HG03442 (cell line): Measurements from ENCODE around the gene SLC23A2.
"Not testable (repeated sequence)": the region's sequence is repeated elsewhere in the genome, so short reads cannot be mapped to it uniquely, and the experiment has no call there.

Experiments
- ATAC-seq: cut with Tn5 transposase; IDR thresholded peaks from one replicate; pipeline ENCODE4 v1.9.1; 2021; ENCODE audit warnings: mild to moderate bottlenecking, moderate library complexity; ENCODE audit not compliant: unreplicated experiment

SLC23A2 gene

DNA sequence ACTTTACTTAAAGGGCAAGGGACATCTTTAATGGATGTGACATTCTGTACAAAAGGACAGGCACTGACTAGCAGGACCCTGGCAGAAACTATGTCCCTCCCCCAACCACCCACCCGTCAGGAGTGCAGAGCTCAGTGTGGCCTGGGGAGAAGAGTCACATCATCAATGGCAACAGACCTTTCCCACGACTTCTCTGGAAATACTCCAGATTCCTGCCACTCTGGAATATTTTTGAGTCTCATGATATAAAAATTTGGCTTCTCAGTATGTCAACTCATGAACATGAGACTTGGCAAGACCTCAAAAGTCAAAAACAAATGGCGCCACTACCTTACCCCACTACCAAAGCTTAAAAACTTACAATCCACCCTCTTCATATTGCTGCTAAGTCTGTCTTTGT lies 118.3 kb downstream of the SLC23A2 start:
- no peak for ATAC-seq

DNA sequence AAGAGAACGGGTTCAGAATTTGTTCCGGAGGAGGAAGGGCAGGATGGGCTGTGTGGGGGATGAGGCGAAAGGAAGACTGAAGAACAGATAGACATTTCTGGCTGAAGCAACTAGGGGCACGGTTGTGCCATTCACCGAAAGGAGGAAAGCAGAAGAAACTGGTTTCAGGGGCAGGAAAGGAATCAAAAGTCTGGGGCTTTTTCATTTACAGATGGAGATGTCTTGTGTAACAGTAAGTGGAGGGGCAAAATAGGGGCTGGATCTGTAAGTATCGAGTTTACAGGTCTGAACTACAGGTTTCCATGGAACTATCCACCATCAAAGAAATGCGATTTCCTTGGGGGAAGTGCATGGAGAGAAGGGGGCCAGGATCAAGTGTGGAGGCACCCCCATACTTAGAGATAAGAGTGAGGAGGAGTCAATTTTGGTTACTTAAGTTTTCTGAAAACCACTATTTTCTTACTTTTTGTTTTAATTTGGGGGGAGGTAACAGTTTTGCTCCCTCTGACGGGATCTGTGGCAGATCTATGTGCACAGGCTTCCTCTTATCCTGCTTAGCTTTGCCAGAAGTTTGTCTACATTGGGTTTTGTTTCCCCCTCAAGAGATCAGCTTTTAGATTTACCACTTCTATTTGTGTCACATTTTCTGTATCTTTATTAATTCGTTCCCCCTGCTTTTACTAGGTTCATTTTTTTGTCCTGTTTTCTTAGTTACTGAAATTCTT lies 120.1 kb downstream of the SLC23A2 start:
- ATAC-seq, result no peak

DNA sequence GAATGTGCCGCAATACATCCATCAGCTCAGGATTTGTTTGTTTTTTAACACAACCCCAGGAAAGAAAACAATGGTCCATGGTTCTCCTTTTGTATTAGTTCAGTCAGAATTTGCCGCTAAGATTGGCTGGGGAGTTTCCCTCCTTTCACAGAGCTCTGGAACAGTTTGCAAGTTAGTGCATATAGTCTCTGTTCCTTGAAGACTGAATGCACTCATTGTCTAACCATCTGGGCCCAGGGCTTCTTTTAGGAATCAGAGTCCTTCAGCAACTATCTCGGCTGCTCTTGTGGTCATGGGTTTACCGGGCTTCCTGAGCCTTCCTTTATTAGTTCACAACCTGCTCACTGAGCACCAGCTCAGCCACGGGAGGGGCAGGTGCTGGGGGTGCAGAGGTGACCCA lies 121.3 kb downstream of the SLC23A2 start:
- no peak for ATAC-seq

DNA sequence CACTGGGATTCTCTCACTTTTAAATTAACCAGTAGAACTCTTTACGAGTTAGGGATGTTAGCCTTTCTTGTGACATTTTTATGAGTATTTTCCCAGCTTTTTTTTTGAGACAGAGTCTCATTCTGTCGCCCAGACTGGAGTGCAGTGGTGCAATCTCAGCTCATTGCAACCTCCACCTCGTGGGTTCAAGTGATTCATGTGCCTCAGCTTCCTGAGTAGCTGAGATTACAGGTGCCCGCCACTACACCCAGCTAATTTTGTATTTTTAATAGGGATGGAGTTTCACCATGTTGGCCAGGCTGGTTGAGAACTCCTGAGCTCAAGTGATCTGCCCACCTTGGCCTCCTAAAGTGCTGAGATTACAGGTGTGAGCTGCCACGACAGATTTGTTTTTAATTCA lies 123.2 kb downstream of the SLC23A2 start:
- ATAC-seq, result not testable (repeated sequence)

DNA sequence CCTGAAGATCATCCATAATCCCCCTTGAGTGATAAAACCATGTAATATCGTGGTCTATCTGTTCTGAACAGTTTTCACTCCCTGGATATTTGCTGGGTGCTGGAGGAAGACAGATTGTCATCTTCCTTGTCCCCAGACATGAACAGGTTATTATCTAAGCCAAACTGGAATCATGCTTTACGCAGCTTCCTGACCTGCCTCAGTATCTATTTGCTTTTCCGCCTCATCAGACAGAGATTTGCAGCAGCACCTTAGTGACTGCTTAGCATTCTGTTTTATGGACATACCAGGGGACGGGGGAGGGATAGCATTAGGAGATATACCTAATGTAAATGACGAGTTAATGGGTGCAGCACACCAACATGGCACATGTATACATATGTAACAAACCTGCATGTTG lies 124.6 kb downstream of the SLC23A2 start:
- ATAC-seq, result no peak

DNA sequence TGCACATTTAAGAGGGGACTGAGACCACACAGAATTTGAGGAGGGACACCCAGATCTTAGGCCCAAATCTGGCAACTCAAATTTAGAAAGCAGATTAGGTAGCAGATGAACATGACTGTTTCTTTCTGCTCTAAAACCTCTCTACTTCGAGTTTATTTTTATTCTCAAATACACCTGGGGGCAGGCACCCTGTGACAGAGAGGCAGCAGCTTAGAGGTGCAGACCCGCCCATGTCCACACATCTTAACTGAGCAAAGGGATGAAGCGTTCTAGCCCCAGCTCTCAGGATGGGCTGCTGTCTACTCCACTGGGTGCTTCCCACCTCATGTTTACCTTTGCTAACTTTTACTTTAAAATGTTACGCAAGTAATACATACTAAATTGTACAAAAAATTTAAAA lies 125.0 kb downstream of the SLC23A2 start:
- ATAC-seq, result no peak

DNA sequence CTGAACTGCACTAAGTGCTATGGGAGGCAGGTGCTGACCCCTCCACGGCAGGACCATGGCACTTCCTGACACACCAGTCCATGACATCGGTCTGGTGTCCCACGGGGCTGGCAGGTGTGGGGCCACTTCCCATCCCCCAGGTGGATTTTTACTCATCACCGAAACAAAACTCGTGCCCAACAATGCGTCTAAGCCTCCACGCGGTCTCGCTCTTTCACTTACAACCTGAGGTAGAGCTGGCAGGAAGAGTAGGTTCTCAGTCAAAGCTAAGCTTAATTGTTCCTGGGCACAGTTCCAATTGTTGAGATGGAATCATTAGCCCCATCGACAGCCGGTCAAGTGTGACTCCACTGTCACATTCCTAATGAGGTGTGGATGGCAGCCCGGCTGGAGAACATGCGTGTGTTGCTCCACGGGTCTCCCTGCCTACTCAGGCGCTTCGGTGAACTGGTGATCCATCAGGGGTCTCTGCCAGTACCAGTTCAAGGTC lies 125.7 kb downstream of the SLC23A2 start:
- no peak for ATAC-seq

DNA sequence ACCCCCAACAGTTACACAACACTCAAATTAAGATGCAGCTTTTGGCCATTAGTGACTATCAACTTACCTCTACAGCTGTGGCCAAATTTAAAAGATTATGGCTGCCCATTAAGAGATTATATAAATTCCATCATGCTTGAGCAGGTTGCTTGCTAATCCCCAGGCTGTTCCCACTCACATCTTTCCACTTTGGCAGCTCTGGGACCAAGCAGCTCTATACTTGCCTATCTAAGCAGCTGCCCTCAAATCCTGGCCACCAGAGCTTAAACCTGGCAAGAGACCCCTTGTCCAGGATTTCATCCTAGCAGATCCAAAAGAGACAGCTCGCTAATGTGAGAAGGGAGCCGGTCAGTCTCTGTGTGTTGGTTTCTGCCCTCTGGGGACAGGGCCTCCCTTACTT lies 127.9 kb downstream of the SLC23A2 start:
- no peak for ATAC-seq

DNA sequence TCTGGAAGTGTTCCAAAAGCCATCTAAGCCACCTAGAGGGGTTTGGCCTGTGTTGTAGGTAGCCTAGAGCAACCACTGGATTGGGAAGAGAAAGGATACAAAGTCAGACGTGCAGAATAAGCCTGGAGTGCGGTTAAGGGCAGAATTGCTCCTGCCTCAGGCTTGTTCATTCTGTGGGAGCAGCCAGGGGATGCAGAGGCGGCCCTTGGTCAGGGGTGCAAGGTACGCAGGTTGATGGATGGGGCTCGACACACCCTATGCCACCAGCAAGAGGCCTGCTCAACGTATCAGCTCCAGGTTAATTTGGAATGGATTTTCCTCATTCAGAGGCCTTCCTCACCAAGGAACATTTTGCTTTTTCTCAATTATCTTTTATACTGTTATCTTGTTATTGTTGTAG lies 129.8 kb downstream of the SLC23A2 start:
- ATAC-seq, result no peak

DNA sequence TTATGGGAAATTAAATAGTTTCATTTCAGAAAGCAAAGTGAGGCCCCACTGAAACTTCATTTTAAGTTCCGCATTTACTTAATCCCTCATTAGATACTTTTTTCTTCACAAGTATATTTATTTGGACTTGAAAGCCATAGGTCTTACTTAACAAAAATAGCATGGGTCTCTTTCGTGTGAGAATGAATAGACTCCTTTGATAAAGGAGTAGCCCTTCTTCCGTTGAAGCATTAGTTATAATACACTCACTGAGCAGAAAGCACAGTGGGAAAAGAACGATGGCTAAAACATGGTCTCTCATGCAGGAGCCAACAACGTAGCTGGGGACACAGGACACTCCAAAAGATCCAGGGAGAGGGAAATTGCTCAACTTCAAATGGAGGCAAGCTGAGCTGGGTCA lies 130.4 kb downstream of the SLC23A2 start:
- ATAC-seq, result no peak

DNA sequence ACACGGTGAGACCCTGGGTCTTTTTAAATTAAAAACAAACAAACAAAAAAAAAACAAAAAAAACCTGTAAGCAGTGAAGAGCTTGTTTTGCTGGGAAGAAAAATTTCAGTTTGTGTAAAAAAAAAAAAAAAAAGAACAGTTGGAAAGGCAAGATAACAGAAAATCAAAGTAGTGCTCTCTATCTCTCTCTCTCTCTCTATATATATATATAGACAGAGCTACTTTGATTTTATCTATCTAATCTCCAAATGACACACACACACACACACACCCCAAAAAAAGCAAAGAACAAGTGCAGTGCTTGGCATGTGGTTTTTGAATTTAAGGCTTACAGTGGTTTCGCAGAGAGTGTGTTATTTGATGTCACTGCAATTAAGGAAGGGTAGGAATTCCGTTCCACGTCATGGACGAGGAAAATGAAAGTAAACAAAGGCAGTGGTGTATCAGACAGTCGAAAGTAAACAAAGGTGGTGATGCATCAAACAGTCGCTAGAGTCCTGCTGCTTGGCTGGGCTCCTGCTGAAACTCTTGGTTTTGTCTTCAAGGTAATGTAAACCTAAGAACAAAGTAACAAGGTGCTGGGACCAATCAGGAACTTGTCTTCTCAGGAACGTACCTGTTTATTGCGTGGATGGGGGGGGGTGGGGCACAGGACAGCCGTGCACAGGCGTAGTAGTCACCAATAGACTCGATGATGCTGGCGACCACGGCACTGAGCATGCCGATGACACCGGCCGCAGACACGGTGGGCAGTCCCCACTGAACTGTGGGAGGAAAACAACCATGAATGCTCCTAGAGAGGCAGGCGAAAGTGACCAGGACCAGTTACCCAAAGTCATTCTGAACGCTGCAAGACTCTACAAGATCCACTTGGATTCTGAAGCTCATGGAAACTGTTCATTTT lies 131.8 kb downstream of the SLC23A2 start:
- ATAC-seq, result no peak

DNA sequence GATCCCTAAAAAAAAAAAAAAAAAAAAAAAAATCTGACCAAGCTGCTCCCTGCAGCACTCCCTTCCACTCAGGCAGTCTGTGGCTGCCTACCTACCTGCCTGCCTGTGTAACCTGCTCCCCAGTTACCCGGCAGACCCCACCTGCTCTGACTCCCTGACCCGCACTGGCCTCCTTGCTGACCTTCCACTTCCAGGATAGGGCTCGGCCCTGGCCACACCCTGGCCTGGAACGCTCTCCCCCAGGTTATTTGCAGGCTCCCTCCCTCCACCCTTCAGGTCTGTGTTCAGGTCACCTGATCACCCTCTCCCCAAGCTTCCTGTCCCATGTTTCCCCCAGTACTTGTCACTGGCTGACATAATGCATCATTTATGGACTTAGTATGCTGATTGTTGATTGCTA lies 134.3 kb downstream of the SLC23A2 start:
- ATAC-seq, result no peak

DNA sequence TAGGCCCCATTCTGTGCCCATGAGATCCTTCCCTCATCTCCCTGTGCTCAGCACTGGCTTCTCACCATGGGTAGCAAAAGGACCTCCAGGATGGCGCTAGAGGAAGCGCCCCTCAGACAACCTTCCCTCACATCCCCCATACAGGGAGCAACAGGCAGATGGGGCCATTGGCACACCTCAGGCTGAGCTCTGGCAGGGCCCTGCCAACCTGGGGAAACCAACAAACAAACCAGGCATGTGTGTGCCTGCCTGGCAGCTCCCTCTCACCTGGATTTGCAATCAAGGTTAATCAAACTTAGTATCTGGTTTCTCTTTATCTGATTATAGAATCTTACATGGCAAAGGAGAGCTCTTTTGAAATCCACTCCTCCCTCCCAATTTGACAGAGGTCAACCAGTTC lies 134.9 kb downstream of the SLC23A2 start:
- no peak for ATAC-seq

DNA sequence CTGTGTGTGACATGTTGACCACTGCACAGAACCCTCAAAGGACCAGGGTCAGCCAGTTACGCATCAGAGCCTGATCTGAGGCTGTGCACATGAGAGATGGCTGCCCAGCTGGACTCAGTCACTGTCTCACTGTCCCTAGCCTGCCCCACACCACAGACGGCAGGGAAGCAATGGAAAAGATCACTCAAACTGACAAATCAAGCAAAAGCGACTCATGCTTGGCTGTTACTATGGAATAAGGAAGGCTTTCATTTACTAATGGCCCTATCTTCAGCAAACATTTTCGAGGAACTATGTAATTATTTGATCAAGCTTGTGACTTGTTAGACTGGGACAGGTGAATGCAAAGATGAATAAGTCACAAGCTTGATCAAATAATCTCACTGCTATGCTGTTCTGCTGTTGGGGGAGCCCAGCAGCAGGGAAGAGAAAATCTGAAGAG lies 137.0 kb downstream of the SLC23A2 start:
- no peak for ATAC-seq

DNA sequence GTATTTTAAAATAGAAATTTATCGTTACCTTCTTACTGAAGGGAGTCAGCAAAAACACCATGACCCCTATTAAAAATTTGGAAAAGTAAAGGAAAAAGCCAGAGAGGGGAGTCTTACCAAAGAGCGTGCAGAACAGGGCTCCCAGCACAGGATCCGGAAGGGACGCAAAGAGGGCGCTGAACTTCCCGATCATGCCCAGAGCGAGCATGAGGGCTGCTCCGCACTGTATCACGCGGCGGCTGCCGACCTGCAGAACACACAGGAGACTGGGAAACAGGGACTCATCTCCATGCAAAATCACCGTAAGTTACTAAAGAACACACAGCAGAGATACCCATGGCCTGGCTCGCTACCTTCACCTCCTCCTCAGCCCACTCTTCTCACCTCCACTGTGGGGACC lies 138.6 kb downstream of the SLC23A2 start:
- no peak for ATAC-seq

DNA sequence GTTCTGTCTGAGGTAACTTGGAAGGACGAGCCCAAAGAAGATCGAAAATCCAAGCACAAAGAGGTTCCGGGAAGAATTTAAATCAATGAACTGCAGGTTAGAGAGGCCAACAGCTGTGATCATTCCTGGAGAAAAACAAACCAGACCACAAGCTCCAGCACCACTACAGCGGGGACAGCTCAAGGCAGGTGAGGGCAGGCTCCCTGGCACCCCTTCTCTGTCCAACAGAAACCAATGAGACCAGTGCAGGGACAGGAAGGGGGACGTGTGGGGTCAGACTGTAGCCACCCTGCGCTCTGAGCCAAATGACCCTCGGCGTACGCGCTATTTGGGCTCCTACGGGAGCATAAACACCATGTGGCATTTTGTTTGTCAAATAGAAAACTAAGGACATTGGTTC lies 139.3 kb downstream of the SLC23A2 start:
- no peak for ATAC-seq

DNA sequence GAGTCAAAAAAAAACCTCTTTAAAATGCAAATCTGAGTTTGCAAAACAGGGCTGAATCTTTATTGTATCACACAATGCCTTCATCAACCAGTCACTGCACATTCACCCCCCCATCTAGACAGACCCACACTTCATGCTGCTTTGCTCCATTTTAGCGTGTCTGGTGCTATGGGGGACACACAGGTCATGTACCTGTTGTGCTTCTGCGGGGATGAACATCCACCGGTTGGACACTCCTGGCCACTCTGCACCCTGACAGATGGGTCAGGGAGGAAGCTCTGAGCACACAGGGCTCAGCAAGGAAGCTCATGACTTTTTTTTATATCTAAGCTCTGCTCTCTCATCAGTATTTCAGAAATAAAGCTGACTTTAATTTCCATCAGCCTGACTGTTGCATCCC lies 143.3 kb downstream of the SLC23A2 start:
- ATAC-seq, result no peak

DNA sequence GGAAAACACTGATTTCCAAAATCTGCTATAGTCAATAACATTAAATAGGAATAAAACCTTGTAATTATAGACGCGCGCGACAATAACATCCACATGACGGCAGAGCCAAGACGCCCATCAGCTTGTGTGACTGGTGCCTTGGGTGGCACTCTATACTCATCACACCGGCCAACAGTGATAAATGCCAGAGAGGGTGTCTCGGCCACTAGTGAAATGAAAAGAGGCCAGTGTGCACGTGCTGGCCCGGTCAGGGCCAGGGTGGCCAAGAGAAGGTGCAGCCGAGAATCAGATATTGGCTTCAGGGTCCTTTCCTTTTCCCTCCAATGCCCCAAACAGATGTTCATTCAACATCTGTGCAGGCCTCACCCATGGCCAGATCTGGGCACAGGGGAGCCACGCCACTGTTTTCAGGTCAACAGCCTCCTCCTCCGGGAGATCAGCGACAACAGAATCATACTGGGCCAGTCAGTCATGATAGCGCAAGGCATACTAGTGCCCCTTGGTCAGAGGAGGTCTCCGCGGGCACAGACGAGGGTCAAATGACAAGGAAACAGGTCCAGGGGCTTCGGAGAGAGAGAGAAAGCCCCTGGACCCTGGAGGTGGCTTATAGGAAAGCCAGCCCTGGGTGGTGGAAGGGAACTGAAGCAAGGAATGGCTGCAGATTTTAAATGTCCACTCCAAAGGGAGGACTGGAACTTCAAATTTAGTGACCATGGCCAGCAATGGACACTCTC lies 145.1 kb downstream of the SLC23A2 start:
- no peak for ATAC-seq

DNA sequence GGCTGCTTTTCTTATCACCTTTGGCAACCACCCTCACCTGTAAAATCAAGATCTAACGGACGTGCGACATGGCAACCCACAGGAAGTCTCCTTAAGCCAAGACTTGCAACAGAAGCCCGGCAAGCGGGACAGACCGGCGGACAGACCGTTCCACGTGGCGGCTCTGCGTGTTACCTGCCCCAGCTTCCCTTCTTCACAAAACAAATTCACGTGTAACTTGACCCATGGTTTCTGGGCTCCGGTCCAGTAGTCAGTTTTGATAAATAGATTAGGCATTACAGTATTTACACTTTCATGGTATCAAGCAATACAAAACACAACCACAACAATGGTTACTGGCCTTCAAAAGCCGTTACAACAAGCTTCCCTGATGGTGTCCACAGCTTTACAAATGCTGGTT lies 145.8 kb downstream of the SLC23A2 start:
- ATAC-seq, result no peak

DNA sequence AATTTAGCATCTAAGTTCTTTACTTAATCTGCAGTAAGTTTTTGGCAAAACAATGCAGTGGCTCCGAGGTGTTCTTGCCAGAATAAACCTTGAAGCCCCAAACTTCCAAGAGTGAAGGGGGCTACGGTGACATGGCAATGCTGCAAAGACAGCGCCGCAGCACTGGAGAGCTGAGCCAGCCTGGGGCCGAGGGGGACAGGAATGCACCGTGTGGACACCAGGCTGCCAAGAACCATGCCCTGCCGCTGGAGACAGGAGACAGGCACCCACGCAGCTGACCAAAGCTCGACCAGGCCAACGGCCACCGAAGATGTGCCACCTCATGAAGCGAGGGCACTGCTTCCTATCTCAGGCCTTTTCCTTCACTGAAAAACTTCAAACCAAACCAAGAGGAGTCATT lies 146.2 kb downstream of the SLC23A2 start:
- no peak for ATAC-seq

DNA sequence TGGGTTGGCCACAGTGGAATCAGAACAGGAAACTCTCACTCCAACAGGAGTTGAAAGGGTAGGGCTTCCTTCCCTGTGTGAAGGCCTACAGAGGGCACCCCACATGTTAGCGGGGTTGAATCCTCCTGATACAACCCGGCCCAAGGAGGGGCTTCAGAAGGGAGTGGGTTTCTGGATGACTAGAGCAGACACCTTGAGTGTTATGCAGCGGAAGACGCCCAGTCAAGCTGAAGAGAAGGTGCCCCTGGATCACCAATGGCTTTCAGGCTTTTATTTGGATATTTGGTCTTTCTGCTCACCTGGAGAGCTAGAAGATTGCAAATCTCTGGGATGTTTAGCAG lies 146.8 kb downstream of the SLC23A2 start:
- no peak for ATAC-seq
